Neural cell (in vitro differentiated cells): ENCODE measurements around the gene ASCL5.

Experiments
- EP300 ChIP-seq: fragments of 450-650 bp; conservative IDR thresholded peaks from 2 replicates; pipeline ENCODE4 v1.6.1; 2014; ENCODE audit warnings: antibody characterized with exemption, mild to moderate bottlenecking, moderate library complexity; ENCODE audit not compliant: poor library complexity, severe bottlenecking
- POLR2AphosphoS5 ChIP-seq: IDR thresholded peaks from 2 replicates; pipeline ENCODE4 v1.6.1; 2012

- no peak for TF ChIP-seq EP300
- TF ChIP-seq POLR2AphosphoS5: no peak
Observed at GRCh38 chr1:201123866-201124265, 3.1 kb downstream of the ASCL5 start.
